Uterus (tissue), 2 donors: ENCODE measurements around the gene TOP3A.

Source experiments
- CTCF ChIP-seq, 4 experiments: fragments of 200-600 bp in 2 of 4; fragments of 450-650 bp in 2 of 4; sonication (generic) in 2 of 4; IDR thresholded peaks; one replicate each; pipeline ENCODE4 v1.5.1; 2016 to 2019; ENCODE audit warnings: antibody characterized with exemption in 4 of 4, mild to moderate bottlenecking in 2 of 4, moderate library complexity in 1 of 4
- POLR2A ChIP-seq, 2 donors: fragments of 450-650 bp; IDR thresholded peaks; one replicate each; pipeline ENCODE4 v1.6.1; 2016; ENCODE audit warnings: antibody characterized with exemption in 2 of 2, mild to moderate bottlenecking in 1 of 2, moderate library complexity in 1 of 2

- TF ChIP-seq CTCF (IDR thresholded peaks at IDR 0.05) (no peak), POLR2A (IDR thresholded peaks at IDR 0.05) (no peak)
Measured at GRCh38 chr17:18251204-18251603, 63.6 kb downstream of the TOP3A start.
